ENCODE data around the gene SIDT1. TPM values are rescaled to one million over a fixed set of nuclear protein-coding genes. Genes with fewer than 3 reads are reported as not detected.
A peak's percentile ranks its signal among the peaks of the same experiment; 100 is the strongest.

The SIDT1 gene
- total RNA-seq, 4 donors from 2014 or later = 35.6 to 134 (median 83.4) TPM

DNA sequence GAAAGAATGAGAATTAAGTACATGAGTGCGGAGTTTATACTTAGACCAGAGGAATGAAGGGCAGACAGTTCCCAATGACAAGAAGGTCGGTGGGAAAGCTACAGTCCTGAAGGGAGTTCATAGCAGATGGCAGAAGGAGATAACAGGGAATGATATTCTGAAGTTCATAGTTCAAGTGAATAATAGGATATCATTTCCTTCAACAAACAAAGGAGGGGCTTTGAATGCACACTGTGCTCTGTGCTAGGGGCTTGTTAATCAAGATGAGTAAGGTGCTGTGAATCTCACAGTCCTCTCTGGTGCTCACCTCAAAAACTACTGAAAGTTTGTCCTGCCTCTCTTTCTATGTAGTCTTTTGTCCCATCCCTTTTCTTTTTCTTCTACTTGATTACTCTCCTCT, 41.9 kb downstream of the SIDT1 start:
- no peaks in the 10 kb centered on the region for H3K36me3 ChIP-seq
- no peaks in the 10 kb centered on the region for H3K9me3 ChIP-seq
- in situ Hi-C loops (cut with MboI; ENCODE audit: low pct_ligation_motif_present in 1 of 4, low pct_unique_long_range_greater_than_20kb in 1 of 4, low sequenced_read_pairs in 3 of 4) (loop anchor here in 2 of 4 donors (10.0 kb wide), 2 partner anchors 69 to 79 kb away; no protein-coding TSS in a partner anchor), intact Hi-C loops (cut with DNase I; ENCODE audit: low total_unique reads) (no loop called here)
- H3K4me3 ChIP-seq = no peak overlapping the region
- no peaks in the 10 kb centered on the region for H3K27me3 ChIP-seq
- WGBS, 2 donors (ENCODE audit: low coverage in 1 of 2) = 50 to 60% methylated on average over 2 of the region's 2 CpGs
- TF ChIP-seq POLR2AphosphoS5 (IDR thresholded peaks at IDR 0.05) (peak in 2 of 3 donors; percentile 37 to 50), EP300 (IDR thresholded peaks at IDR 0.05; ENCODE audit: low read depth) (no peak)
- H3K4me1 ChIP-seq = peaks cover 0 to 36% (median 12%) of the 10 kb centered on the region in 4 donors
- peak overlapping the region; percentile 61 to 80 (median 69) for H3K27ac ChIP-seq
- no peak for DNase-seq

DNA sequence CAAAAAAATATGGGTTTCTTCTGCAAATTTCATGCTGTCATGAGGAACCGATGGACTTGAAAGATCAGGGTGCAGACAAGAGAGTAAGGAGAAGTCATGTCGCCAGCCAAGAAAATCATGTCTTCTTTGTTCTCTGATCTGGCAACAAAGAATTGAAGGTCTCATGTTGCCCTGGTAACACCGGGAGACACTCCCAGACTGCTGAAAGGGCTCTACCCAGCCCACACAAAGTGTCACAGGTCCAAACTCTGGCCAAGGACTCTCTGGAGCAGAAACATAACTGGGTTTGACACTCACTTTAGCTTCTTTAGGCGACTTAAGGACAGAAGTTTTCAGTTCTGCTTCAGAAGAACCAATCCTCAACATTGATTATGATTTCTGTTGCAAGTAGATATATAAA, 42.9 kb downstream of the SIDT1 start:
- Histone ChIP-seq H3K27me3 (no peaks in the 10 kb centered on the region), H3K4me1 (peaks cover 0 to 36% (median 12%) of the 10 kb centered on the region in 4 donors), H3K36me3 (no peaks in the 10 kb centered on the region), H3K4me3 (no peak overlapping the region), H3K9me3 (no peaks in the 10 kb centered on the region), H3K27ac (peak overlapping the region; percentile 61 to 80 (median 69))
- peak; percentile 22 for DNase-seq
- WGBS, 2 donors (ENCODE audit: low coverage in 1 of 2) = 45 to 61% methylated on average over 2 to 4 of the region's 4 CpGs
- TF ChIP-seq POLR2AphosphoS5 (IDR thresholded peaks at IDR 0.05) (no peak), EP300 (IDR thresholded peaks at IDR 0.05; ENCODE audit: low read depth) (no peak), POLR2A (IDR thresholded peaks at IDR 0.05) (no peak)
- TF ChIP-seq, protein P1, sequence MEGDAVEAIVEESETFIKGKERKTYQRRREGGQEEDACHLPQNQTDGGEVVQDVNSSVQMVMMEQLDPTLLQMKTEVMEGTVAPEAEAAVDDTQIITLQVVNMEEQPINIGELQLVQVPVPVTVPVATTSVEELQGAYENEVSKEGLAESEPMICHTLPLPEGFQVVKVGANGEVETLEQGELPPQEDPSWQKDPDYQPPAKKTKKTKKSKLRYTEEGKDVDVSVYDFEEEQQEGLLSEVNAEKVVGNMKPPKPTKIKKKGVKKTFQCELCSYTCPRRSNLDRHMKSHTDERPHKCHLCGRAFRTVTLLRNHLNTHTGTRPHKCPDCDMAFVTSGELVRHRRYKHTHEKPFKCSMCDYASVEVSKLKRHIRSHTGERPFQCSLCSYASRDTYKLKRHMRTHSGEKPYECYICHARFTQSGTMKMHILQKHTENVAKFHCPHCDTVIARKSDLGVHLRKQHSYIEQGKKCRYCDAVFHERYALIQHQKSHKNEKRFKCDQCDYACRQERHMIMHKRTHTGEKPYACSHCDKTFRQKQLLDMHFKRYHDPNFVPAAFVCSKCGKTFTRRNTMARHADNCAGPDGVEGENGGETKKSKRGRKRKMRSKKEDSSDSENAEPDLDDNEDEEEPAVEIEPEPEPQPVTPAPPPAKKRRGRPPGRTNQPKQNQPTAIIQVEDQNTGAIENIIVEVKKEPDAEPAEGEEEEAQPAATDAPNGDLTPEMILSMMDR (IDR thresholded peaks at IDR 0.05) = no peak
- intact Hi-C loops (cut with DNase I; ENCODE audit: low total_unique reads) = no loop called here
- in situ Hi-C loops (cut with MboI; ENCODE audit: low pct_ligation_motif_present in 1 of 4, low pct_unique_long_range_greater_than_20kb in 1 of 4, low sequenced_read_pairs in 3 of 4) = loop anchor here in 2 of 4 donors (10.0 kb wide), 2 partner anchors 70 to 80 kb away; no protein-coding TSS in a partner anchor

DNA sequence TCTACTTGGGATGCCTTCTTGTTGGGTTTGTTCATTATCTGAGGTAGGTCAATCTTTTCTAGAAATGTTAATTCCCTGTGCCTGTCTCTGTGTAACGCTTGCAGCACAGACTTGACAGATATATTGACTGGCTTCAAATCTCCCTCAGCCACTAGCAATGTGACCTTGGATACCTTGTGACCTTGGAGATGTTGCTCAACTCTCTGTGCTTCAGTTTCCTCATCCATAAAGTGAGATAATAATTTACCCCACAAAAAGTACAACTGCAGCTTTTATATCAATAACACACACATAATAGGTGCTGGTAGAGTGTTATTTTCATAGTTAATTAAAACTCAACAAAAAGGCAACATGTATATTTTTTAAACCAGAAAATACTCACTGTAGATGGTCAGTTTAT, 52.9 kb downstream of the SIDT1 start:
- in situ Hi-C loops (cut with MboI; ENCODE audit: low pct_ligation_motif_present in 1 of 4, low pct_unique_long_range_greater_than_20kb in 1 of 4, low sequenced_read_pairs in 3 of 4) (no loop called here), intact Hi-C loops (cut with DNase I; ENCODE audit: low total_unique reads) (no loop called here)
- no peak for DNase-seq
- TF ChIP-seq POLR2A (IDR thresholded peaks at IDR 0.05) (no peak), EP300 (IDR thresholded peaks at IDR 0.05; ENCODE audit: low read depth) (no peak), POLR2AphosphoS5 (IDR thresholded peaks at IDR 0.05) (no peak)
- TF ChIP-seq, protein P1 (IDR thresholded peaks at IDR 0.05) = no peak
- 0 to 88% methylated on average over 1 of the region's 1 CpG for WGBS, 2 donors (ENCODE audit: low coverage in 1 of 2)
- no peak overlapping the region for H3K27ac ChIP-seq
- H3K4me1 ChIP-seq = no peaks in the 10 kb centered on the region
- H3K9me3 ChIP-seq = no peaks in the 10 kb centered on the region
- H3K36me3 ChIP-seq = no peaks in the 10 kb centered on the region
- H3K27me3 ChIP-seq = no peaks in the 10 kb centered on the region
- no peak overlapping the region for H3K4me3 ChIP-seq

DNA sequence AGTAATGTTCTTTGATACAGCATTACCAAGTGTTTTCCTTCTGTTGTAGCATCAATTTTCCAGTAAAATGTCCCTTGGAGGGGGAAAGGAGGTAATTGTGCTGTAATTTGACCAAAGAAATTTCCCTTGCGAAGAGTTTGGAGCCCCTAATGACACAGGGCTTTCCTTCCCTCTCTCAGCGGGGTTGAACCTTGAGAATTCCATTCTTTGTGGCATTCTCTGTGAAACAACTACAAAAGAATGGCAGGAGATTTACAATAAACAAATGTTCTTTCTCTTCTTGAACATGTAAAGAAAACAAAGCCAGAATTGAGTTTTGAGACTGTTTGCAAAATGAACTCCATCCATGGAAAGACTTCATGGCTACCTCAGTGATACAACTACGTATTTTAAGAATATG, 53.4 kb downstream of the SIDT1 start:
- Histone ChIP-seq H3K27me3 (no peaks in the 10 kb centered on the region), H3K27ac (no peak overlapping the region), H3K9me3 (no peaks in the 10 kb centered on the region), H3K4me1 (no peaks in the 10 kb centered on the region), H3K4me3 (no peak overlapping the region), H3K36me3 (no peaks in the 10 kb centered on the region)
- DNase-seq = no peak
- in situ Hi-C loops (cut with MboI; ENCODE audit: low pct_ligation_motif_present in 1 of 4, low pct_unique_long_range_greater_than_20kb in 1 of 4, low sequenced_read_pairs in 3 of 4) = no loop called here
- 87 to 88% methylated on average over 3 of the region's 3 CpGs for WGBS, 2 donors (ENCODE audit: low coverage in 1 of 2)
- intact Hi-C loops (cut with DNase I; ENCODE audit: low total_unique reads) = no loop called here
- TF ChIP-seq EP300 (IDR thresholded peaks at IDR 0.05; ENCODE audit: low read depth) (no peak), POLR2A (IDR thresholded peaks at IDR 0.05) (no peak), POLR2AphosphoS5 (IDR thresholded peaks at IDR 0.05) (no peak)
- TF ChIP-seq, protein P1 (IDR thresholded peaks at IDR 0.05) = no peak

DNA sequence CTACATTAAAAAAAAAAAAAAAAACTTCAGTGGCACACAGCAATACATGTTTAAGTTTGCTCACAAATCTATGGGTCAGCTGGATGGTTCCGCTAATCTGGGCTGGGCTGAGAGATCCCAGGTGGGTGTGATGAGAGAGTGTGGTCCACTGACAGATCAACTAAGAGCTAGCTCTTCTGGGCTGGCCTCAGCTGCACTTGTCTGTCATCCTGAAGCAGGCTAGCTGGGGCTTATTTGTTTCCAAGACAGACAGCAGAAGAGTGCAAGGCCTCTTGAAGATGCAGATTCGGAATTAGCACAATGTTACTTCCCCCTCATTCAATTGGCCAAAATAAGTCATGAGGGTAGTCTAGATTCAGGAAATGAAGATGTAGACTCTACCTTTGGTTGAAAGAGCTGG, 56.5 kb downstream of the SIDT1 start:
- Histone ChIP-seq H3K4me3 (no peak overlapping the region), H3K36me3 (no peaks in the 10 kb centered on the region), H3K27me3 (no peaks in the 10 kb centered on the region), H3K27ac (no peak overlapping the region), H3K9me3 (no peaks in the 10 kb centered on the region), H3K4me1 (no peaks in the 10 kb centered on the region)
- in situ Hi-C loops (cut with MboI; ENCODE audit: low pct_ligation_motif_present in 1 of 4, low pct_unique_long_range_greater_than_20kb in 1 of 4, low sequenced_read_pairs in 3 of 4) (no loop called here), intact Hi-C loops (cut with DNase I; ENCODE audit: low total_unique reads) (no loop called here)
- no peak for DNase-seq
- 97% methylated on average over 2 of the region's 2 CpGs; no CpG with 5 or more reads in 1 of the 2 donors for WGBS, 2 donors (ENCODE audit: low coverage in 1 of 2)
- TF ChIP-seq POLR2A (IDR thresholded peaks at IDR 0.05) (no peak), POLR2AphosphoS5 (IDR thresholded peaks at IDR 0.05) (no peak), EP300 (IDR thresholded peaks at IDR 0.05; ENCODE audit: low read depth) (no peak)

Measured in transverse colon (tissue), 4 donors.